ENCODE results near the gene FIG4.

Gene FIG4

DNA sequence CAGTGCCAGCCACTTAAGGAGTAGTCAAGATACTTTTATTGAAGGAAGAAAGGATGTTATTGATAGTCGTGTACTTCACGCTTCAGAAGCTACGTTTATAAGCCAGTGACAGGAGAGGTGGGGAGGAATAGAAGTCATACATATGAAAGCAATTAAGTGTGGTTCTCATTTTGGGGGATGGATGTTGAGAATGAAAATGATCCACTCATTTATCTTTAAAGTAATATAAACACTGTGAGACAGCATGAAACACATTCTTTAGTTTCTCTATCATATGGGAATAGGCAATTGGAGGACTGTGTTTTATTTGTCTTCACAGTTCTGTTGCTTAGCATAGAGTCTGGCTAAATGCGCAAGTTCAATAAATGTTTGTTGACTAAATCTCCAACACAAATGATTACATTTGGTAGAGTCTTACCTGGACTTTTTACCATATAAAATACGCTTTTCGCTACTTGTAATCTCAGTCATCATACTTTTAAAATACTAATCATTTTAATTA, 35.3 kb upstream of the FIG4 start:
- H3K9me3 ChIP-seq (ENCODE audit: insufficient read depth, low read depth, low read length): no peaks in the 10 kb centered on the region

DNA sequence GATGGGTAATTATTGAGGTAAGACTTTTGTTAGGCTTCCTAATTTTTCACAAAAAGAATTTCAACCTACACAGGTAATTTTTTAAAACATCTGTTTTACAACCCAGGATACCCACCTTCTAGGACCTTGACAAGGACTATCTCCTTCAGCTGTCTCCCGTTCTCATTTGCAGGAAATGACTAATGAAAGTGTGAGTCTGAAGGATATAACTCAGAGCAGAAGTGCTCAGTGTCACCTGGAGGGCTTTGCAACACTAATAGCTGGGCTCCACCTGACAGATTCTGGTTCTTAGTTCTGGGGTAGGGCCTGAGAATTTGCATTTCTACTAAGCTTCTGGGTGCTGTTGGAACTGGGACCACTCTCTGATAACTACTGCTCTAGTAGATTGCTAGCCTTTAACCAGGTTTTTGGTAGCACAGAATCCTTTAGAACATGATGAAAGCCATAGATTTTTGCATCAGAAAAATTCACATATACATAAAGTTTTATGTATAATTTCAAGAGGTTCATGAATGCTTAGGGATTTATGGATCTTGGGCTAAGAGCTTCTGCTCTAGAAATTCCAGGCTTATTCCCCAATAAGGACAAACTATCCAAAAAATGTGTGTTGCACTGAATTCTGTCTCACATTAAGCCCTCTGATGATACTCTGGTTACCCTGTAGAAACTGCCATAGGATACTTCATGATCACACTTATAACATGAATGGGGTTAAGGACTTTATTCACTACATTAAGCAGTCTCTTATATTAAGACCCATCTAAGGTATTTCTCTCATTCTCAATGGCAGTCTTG, 30.4 kb upstream of the FIG4 start:
- Histone ChIP-seq H3K4me2 (ENCODE audit: low read depth, low read length, poor library complexity, severe bottlenecking) (peak overlapping the region; percentile 6), H3K9ac (ENCODE audit: low read depth, low read length, poor library complexity, severe bottlenecking) (no peak overlapping the region), H3K36me3 (ENCODE audit: insufficient read depth, low read length) (no peaks in the 10 kb centered on the region), H3K9me2 (replicated peaks; ENCODE audit: low read depth, low read length) (no peaks in the 10 kb centered on the region), H3F3A (ENCODE audit: low read depth) (no peaks in the 10 kb centered on the region), H3K4me1 (ENCODE audit: insufficient read depth, low read length, poor library complexity, severe bottlenecking) (peaks cover 11% of the 10 kb centered on the region), H3K4me3 (ENCODE audit: low read length, poor library complexity, severe bottlenecking) (no peak overlapping the region), H2AFZ (ENCODE audit: low read length) (no peak overlapping the region), H4K20me1 (ENCODE audit: insufficient read depth, low read length, poor library complexity, severe bottlenecking) (no peaks in the 10 kb centered on the region), H3K9me3 (ENCODE audit: insufficient read depth, low read depth, low read length) (no peaks in the 10 kb centered on the region), H3K79me2 (ENCODE audit: insufficient read depth, low read length) (no peaks in the 10 kb centered on the region), H3K27me3 (ENCODE audit: insufficient read depth, low read length, poor library complexity, severe bottlenecking) (no peaks in the 10 kb centered on the region)
- TF ChIP-seq, protein P1, sequence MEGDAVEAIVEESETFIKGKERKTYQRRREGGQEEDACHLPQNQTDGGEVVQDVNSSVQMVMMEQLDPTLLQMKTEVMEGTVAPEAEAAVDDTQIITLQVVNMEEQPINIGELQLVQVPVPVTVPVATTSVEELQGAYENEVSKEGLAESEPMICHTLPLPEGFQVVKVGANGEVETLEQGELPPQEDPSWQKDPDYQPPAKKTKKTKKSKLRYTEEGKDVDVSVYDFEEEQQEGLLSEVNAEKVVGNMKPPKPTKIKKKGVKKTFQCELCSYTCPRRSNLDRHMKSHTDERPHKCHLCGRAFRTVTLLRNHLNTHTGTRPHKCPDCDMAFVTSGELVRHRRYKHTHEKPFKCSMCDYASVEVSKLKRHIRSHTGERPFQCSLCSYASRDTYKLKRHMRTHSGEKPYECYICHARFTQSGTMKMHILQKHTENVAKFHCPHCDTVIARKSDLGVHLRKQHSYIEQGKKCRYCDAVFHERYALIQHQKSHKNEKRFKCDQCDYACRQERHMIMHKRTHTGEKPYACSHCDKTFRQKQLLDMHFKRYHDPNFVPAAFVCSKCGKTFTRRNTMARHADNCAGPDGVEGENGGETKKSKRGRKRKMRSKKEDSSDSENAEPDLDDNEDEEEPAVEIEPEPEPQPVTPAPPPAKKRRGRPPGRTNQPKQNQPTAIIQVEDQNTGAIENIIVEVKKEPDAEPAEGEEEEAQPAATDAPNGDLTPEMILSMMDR (conservative IDR thresholded peaks at IDR 0.05; ENCODE audit: low read length): no peak
- TF ChIP-seq EZH2phosphoT487 (IDR thresholded peaks at IDR 0.05; ENCODE audit: borderline replicate concordance): no peak

More for the DNA sequence above, 35.3 kb upstream of the FIG4 start:
- no peaks in the 10 kb centered on the region for H4K20me1 ChIP-seq (ENCODE audit: insufficient read depth, low read length, poor library complexity, severe bottlenecking)
- no peaks in the 10 kb centered on the region for H3K36me3 ChIP-seq (ENCODE audit: insufficient read depth, low read length)
- no peaks in the 10 kb centered on the region for H3K27me3 ChIP-seq (ENCODE audit: insufficient read depth, low read length, poor library complexity, severe bottlenecking)
- H3F3A ChIP-seq (ENCODE audit: low read depth): no peaks in the 10 kb centered on the region
- H2AFZ ChIP-seq (ENCODE audit: low read length): no peak overlapping the region
- no peak overlapping the region for H3K4me3 ChIP-seq (ENCODE audit: low read length, poor library complexity, severe bottlenecking)
- no peak overlapping the region for H3K4me2 ChIP-seq (ENCODE audit: low read depth, low read length, poor library complexity, severe bottlenecking)
- peaks cover 8% of the 10 kb centered on the region for H3K4me1 ChIP-seq (ENCODE audit: insufficient read depth, low read length, poor library complexity, severe bottlenecking)
- TF ChIP-seq, protein P1 (conservative IDR thresholded peaks at IDR 0.05; ENCODE audit: low read length): no peak
- no peak for TF ChIP-seq EZH2phosphoT487 (IDR thresholded peaks at IDR 0.05; ENCODE audit: borderline replicate concordance)
- H3K9me2 ChIP-seq (replicated peaks; ENCODE audit: low read depth, low read length): no peaks in the 10 kb centered on the region
- H3K9ac ChIP-seq (ENCODE audit: low read depth, low read length, poor library complexity, severe bottlenecking): no peak overlapping the region
- H3K79me2 ChIP-seq (ENCODE audit: insufficient read depth, low read length): no peaks in the 10 kb centered on the region

DNA sequence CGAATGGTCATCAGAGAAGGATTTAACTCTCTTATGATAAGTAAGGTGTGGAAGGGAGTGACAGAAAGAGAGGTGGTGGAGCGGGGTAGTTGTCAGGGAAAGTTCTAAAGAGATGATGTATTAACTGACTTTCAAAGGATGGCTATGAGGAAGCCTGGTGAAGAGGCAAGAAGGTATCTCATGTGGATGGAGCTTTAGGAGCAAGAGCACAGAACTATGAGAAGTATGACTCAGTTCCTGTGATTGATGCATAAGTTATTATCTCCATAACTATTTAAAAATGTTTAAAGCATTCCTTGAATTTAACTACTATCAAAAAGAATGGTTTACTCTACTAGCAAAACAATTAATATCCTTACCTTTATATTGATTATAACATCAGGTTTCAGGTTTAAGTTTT, 28.9 kb upstream of the FIG4 start:
- no peak overlapping the region for H3K4me2 ChIP-seq (ENCODE audit: low read depth, low read length, poor library complexity, severe bottlenecking)
- H3K36me3 ChIP-seq (ENCODE audit: insufficient read depth, low read length): no peaks in the 10 kb centered on the region
- no peaks in the 10 kb centered on the region for H3K9me2 ChIP-seq (replicated peaks; ENCODE audit: low read depth, low read length)
- no peak overlapping the region for H2AFZ ChIP-seq (ENCODE audit: low read length)
- TF ChIP-seq, protein P1 (conservative IDR thresholded peaks at IDR 0.05; ENCODE audit: low read length): no peak
- TF ChIP-seq EZH2phosphoT487 (IDR thresholded peaks at IDR 0.05; ENCODE audit: borderline replicate concordance): no peak
- H3K4me1 ChIP-seq (ENCODE audit: insufficient read depth, low read length, poor library complexity, severe bottlenecking): peaks cover 11% of the 10 kb centered on the region
- H3F3A ChIP-seq (ENCODE audit: low read depth): no peaks in the 10 kb centered on the region
- no peaks in the 10 kb centered on the region for H3K27me3 ChIP-seq (ENCODE audit: insufficient read depth, low read length, poor library complexity, severe bottlenecking)
- H3K9me3 ChIP-seq (ENCODE audit: insufficient read depth, low read depth, low read length): no peaks in the 10 kb centered on the region
- H3K4me3 ChIP-seq (ENCODE audit: low read length, poor library complexity, severe bottlenecking): no peak overlapping the region
- no peaks in the 10 kb centered on the region for H4K20me1 ChIP-seq (ENCODE audit: insufficient read depth, low read length, poor library complexity, severe bottlenecking)
- no peaks in the 10 kb centered on the region for H3K79me2 ChIP-seq (ENCODE audit: insufficient read depth, low read length)
- no peak overlapping the region for H3K9ac ChIP-seq (ENCODE audit: low read depth, low read length, poor library complexity, severe bottlenecking)
